ENCODE results near the gene WAPL.

WAPL gene

GRCh38 chr10:86556933-86557649 lies 35.5 kb upstream of the WAPL start:
- Histone ChIP-seq H3K27me3 (ENCODE audit: insufficient read depth, low read length) (no peaks in the 10 kb centered on the region), H2AFZ (ENCODE audit: low read length) (no peak overlapping the region), H3K27ac (ENCODE audit: low read depth, low read length, poor library complexity, severe bottlenecking) (no peak overlapping the region), H3K79me2 (ENCODE audit: insufficient read depth, low read length) (no peaks in the 10 kb centered on the region), H3K9ac (ENCODE audit: low read length) (no peak overlapping the region), H3K9me3 (ENCODE audit: low read length) (no peaks in the 10 kb centered on the region), H3K36me3 (ENCODE audit: insufficient read depth, low read length) (no peaks in the 10 kb centered on the region), H3K4me1 (ENCODE audit: insufficient read depth, low read length, severe bottlenecking) (no peaks in the 10 kb centered on the region), H4K20me1 (ENCODE audit: insufficient read depth, low read length) (no peaks in the 10 kb centered on the region), H3K9me2 (ENCODE audit: low read depth, low read length) (no peaks in the 10 kb centered on the region), H3K4me2 (ENCODE audit: low read length) (no peak overlapping the region), H3F3A (ENCODE audit: insufficient read depth, low read length) (no peaks in the 10 kb centered on the region), H3K4me3 (ENCODE audit: low read depth, low read length, poor library complexity, severe bottlenecking) (no peak overlapping the region)
- TF ChIP-seq, protein P1, sequence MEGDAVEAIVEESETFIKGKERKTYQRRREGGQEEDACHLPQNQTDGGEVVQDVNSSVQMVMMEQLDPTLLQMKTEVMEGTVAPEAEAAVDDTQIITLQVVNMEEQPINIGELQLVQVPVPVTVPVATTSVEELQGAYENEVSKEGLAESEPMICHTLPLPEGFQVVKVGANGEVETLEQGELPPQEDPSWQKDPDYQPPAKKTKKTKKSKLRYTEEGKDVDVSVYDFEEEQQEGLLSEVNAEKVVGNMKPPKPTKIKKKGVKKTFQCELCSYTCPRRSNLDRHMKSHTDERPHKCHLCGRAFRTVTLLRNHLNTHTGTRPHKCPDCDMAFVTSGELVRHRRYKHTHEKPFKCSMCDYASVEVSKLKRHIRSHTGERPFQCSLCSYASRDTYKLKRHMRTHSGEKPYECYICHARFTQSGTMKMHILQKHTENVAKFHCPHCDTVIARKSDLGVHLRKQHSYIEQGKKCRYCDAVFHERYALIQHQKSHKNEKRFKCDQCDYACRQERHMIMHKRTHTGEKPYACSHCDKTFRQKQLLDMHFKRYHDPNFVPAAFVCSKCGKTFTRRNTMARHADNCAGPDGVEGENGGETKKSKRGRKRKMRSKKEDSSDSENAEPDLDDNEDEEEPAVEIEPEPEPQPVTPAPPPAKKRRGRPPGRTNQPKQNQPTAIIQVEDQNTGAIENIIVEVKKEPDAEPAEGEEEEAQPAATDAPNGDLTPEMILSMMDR (IDR thresholded peaks at IDR 0.05; ENCODE audit: low read length) = no peak
- no peak for TF ChIP-seq EZH2 (IDR thresholded peaks at IDR 0.05; ENCODE audit: borderline replicate concordance, low read length)

DNA sequence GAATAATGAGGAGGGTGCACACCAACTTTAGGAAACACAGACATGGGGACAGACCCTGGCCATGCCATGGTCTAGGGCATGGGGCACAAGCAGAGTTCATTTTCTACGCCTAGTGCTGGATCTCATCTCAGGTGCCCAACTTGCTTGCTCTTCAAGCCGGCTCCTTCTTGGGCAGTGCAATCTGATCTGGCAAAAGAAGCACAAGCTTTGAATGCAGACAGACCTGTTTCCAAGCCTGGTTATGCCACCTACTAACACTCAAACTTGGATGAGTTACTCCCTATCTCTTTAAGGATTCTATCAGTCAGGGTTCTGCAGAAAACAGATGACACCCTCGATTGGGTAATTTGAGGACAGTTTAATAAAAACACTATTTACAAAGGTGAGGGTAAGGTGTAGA lies 34.9 kb upstream of the WAPL start:
- TF ChIP-seq, protein P1 (IDR thresholded peaks at IDR 0.05; ENCODE audit: low read length) = no peak
- no peak for TF ChIP-seq EZH2 (IDR thresholded peaks at IDR 0.05; ENCODE audit: borderline replicate concordance, low read length)
- Histone ChIP-seq H3K9me3 (ENCODE audit: low read length) (no peaks in the 10 kb centered on the region), H3K79me2 (ENCODE audit: insufficient read depth, low read length) (no peaks in the 10 kb centered on the region), H3K4me1 (ENCODE audit: insufficient read depth, low read length, severe bottlenecking) (no peaks in the 10 kb centered on the region), H3K27ac (ENCODE audit: low read depth, low read length, poor library complexity, severe bottlenecking) (no peak overlapping the region), H4K20me1 (ENCODE audit: insufficient read depth, low read length) (no peaks in the 10 kb centered on the region), H3K9ac (ENCODE audit: low read length) (no peak overlapping the region), H3K4me2 (ENCODE audit: low read length) (no peak overlapping the region), H2AFZ (ENCODE audit: low read length) (no peak overlapping the region), H3K4me3 (ENCODE audit: low read depth, low read length, poor library complexity, severe bottlenecking) (no peak overlapping the region), H3K9me2 (ENCODE audit: low read depth, low read length) (no peaks in the 10 kb centered on the region), H3K27me3 (ENCODE audit: insufficient read depth, low read length) (no peaks in the 10 kb centered on the region), H3K36me3 (ENCODE audit: insufficient read depth, low read length) (no peaks in the 10 kb centered on the region), H3F3A (ENCODE audit: insufficient read depth, low read length) (no peaks in the 10 kb centered on the region)

DNA sequence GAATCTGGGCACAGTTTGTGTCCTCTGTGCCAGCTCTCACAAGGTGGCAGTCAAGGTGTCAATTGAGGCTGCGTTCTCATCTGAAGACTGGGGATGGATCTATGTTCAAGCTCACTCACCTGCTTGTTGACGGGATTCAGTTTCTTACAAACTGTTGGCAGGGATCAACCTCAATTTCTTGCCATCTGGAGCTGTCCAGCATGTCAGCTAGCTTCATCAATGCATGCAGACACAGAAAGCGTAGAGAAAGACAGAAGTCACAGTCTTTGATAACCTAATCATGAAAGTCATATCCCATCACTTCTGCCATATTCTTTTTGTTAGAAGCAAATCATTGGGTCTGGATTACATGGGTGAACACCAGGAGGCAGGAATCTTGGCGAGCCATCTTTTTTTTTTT lies 32.0 kb upstream of the WAPL start:
- no peak overlapping the region for H3K27ac ChIP-seq (ENCODE audit: low read depth, low read length, poor library complexity, severe bottlenecking)
- no peaks in the 10 kb centered on the region for H3K79me2 ChIP-seq (ENCODE audit: insufficient read depth, low read length)
- no peaks in the 10 kb centered on the region for H4K20me1 ChIP-seq (ENCODE audit: insufficient read depth, low read length)
- H3K4me3 ChIP-seq (ENCODE audit: low read depth, low read length, poor library complexity, severe bottlenecking) = no peak overlapping the region
- TF ChIP-seq, protein P1 (IDR thresholded peaks at IDR 0.05; ENCODE audit: low read length) = no peak
- TF ChIP-seq EZH2 (IDR thresholded peaks at IDR 0.05; ENCODE audit: borderline replicate concordance, low read length) = no peak
- no peak overlapping the region for H3K4me2 ChIP-seq (ENCODE audit: low read length)
- H3K9ac ChIP-seq (ENCODE audit: low read length) = no peak overlapping the region
- H2AFZ ChIP-seq (ENCODE audit: low read length) = no peak overlapping the region
- no peaks in the 10 kb centered on the region for H3K4me1 ChIP-seq (ENCODE audit: insufficient read depth, low read length, severe bottlenecking)
- H3K9me2 ChIP-seq (ENCODE audit: low read depth, low read length) = no peaks in the 10 kb centered on the region
- H3K9me3 ChIP-seq (ENCODE audit: low read length) = no peaks in the 10 kb centered on the region
- H3K27me3 ChIP-seq (ENCODE audit: insufficient read depth, low read length) = no peaks in the 10 kb centered on the region
- no peaks in the 10 kb centered on the region for H3K36me3 ChIP-seq (ENCODE audit: insufficient read depth, low read length)
- no peaks in the 10 kb centered on the region for H3F3A ChIP-seq (ENCODE audit: insufficient read depth, low read length)
